Esophagus squamous epithelium (tissue), 5 donors: Measurements from ENCODE around the gene CHKB. TPM values are rescaled to one million over a fixed set of nuclear protein-coding genes. Genes with fewer than 3 reads are reported as not detected.

ENCODE experiments used
- DNase-seq: peaks from one replicate; lab custom pipeline; 2025; lab: John Stamatoyannopoulos, UW
- H3K27ac ChIP-seq, 4 donors: fragments of 200-600 bp; sonication (generic); one replicate each; pipeline ENCODE4 v1.5.1; 2016 to 2019; ENCODE audit warnings: mild to moderate bottlenecking in 1 of 4
- H3K27me3 ChIP-seq, 4 donors: fragments of 200-600 bp; sonication (generic); 1 replicate in 3 of 4; 2 replicates in 1 of 4; pipeline versions ENCODE4 v1.5.1 to v1.6.0; 2017 to 2021; ENCODE audit warnings: antibody characterized with exemption in 1 of 4
- H3K36me3 ChIP-seq, 3 donors: fragments of 200-600 bp; sonication (generic); one replicate each; pipeline ENCODE4 v1.5.1; 2016 to 2019
- H3K4me1 ChIP-seq, 3 donors: fragments of 200-600 bp; sonication (generic); one replicate each; pipeline ENCODE4 v1.5.1; 2017 to 2019
- H3K4me3 ChIP-seq, 4 donors: fragments of 200-600 bp; sonication (generic); 1 replicate in 3 of 4; 2 replicates in 1 of 4; pipeline ENCODE4 v1.5.1; 2016 to 2019; ENCODE audit warnings: mild to moderate bottlenecking in 2 of 4, moderate library complexity in 1 of 4
- H3K9me3 ChIP-seq, 3 donors: fragments of 200-600 bp; sonication (generic); one replicate each; pipeline ENCODE4 v1.5.1; 2016 to 2019
- CTCF ChIP-seq, 6 experiments: fragments of 450-650 bp in 4 of 6; fragments of 200-600 bp in 2 of 6; sonication (generic) in 2 of 6; IDR thresholded peaks; one replicate each; pipeline ENCODE4 v1.5.1; 2016 to 2019; ENCODE audit warnings: antibody characterized with exemption in 6 of 6, mild to moderate bottlenecking in 4 of 6, moderate library complexity in 4 of 6
- POLR2A ChIP-seq, 4 donors: fragments of 450-650 bp; IDR thresholded peaks; one replicate each; pipeline ENCODE4 v1.6.1; 2017; ENCODE audit warnings: antibody characterized with exemption in 4 of 4, mild to moderate bottlenecking in 4 of 4, moderate library complexity in 3 of 4
- WGBS, 2 donors: methylation state at CpG; one replicate each; pipeline ENCODE4 v1.1.5; 2018; 5-methylcytosine and 5-hydroxymethylcytosine counted together
- intact Hi-C: fragments of 100-400 bp; cut with DNase I; formaldehyde crosslinking; loops from one replicate; pipeline ENCODE4 v1.15.0; 2022
- total RNA-seq, 4 donors: library from RNA; depleted of rRNA; stranded (reverse); fragments of >200 nt; gene quantifications; one replicate each; pipeline ENCODE4 v1.1.0, GENCODE V29; 2016
- donor health status: DM: yes; HTN: yes; CAD: no.

The CHKB gene
- total RNA-seq, 4 donors from 2014 or later, result 16.7 to 51.2 (median 35.4) TPM

GRCh38 chr22:50626850-50627641 lies 44.4 kb upstream of the CHKB start:
- peak overlapping the region; percentile 88 to 94 (median 92) for H3K27ac ChIP-seq
- peaks cover 24 to 49% (median 26%) of the 10 kb centered on the region in 3 donors for H3K4me1 ChIP-seq
- no peaks in the 10 kb centered on the region for H3K27me3 ChIP-seq
- intact Hi-C loops, result no loop called here
- H3K4me3 ChIP-seq, result peak overlapping the region; percentile 83 to 95 (median 91)
- WGBS, 2 donors, result 53 to 75% methylated on average over 14 to 21 of the region's 42 CpGs
- TF ChIP-seq POLR2A (IDR thresholded peaks at IDR 0.05) (no peak), CTCF (IDR thresholded peaks at IDR 0.05) (no peak)
- peaks cover 4 to 24% (median 14%) of the 10 kb centered on the region in 3 donors for H3K36me3 ChIP-seq
- DNase-seq, result no peak
- H3K9me3 ChIP-seq, result no peaks in the 10 kb centered on the region

GRCh38 chr22:50626314-50626849 lies 43.7 kb upstream of the CHKB start:
- intact Hi-C loops, result no loop called here
- H3K36me3 ChIP-seq, result peaks cover 4 to 24% (median 14%) of the 10 kb centered on the region in 3 donors
- peaks cover 27 to 56% (median 31%) of the 10 kb centered on the region in 3 donors for H3K4me1 ChIP-seq
- TF ChIP-seq POLR2A (IDR thresholded peaks at IDR 0.05), result no peak
- TF ChIP-seq CTCF (IDR thresholded peaks at IDR 0.05), result no peak
- H3K27me3 ChIP-seq, result peaks cover 0 to 2% (median 0%) of the 10 kb centered on the region in 4 donors
- DNase-seq, result no peak
- WGBS, 2 donors, result 71 to 89% methylated on average over 3 to 4 of the region's 12 CpGs
- H3K27ac ChIP-seq, result no peak overlapping the region
- peak overlapping the region in 1 of 4 donors; percentile 93 for H3K4me3 ChIP-seq
- H3K9me3 ChIP-seq, result no peaks in the 10 kb centered on the region

- Histone ChIP-seq H3K36me3 (peaks cover 4 to 24% (median 14%) of the 10 kb centered on the region in 3 donors), H3K27ac (no peak overlapping the region), H3K27me3 (peaks cover 0 to 8% (median 0%) of the 10 kb centered on the region in 4 donors), H3K9me3 (no peaks in the 10 kb centered on the region), H3K4me3 (no peak overlapping the region), H3K4me1 (peaks cover 32 to 62% (median 37%) of the 10 kb centered on the region in 3 donors)
- 80 to 90% methylated on average over 2 to 6 of the region's 27 CpGs for WGBS, 2 donors
- DNase-seq, result no peak
- TF ChIP-seq POLR2A (IDR thresholded peaks at IDR 0.05), result no peak
- TF ChIP-seq CTCF (IDR thresholded peaks at IDR 0.05), result no peak
- intact Hi-C loops, result no loop called here
Observed at GRCh38 chr22:50625568-50626313, 43.1 kb upstream of the CHKB start.

DNA sequence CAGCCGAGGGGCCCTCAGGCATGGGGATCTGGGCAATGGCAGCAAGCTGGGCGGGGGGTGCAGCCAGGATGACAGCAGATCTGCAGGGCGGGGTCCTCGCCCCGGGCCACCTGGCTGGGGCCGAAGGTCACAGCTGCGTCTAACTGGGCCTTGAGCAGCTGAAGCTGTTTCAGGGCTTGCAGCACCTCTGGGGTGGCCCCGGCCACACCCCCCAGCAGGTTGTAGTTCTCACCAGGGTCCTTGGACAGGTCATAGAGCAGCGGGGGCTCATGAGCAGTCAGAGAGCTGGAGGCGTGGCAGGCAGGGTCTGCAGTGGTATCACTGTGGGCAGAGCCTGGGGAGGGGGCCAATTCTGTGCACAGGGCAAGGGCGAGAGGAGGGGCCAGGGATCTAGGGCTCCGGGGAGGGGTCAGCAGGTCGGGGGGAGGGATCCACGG lies 42.5 kb upstream of the CHKB start:
- no peak for DNase-seq
- Histone ChIP-seq H3K27me3 (peaks cover 0 to 10% (median 0%) of the 10 kb centered on the region in 4 donors), H3K36me3 (peaks cover 4 to 24% (median 14%) of the 10 kb centered on the region in 3 donors), H3K4me1 (peaks cover 35 to 64% (median 41%) of the 10 kb centered on the region in 3 donors), H3K4me3 (no peak overlapping the region), H3K9me3 (no peaks in the 10 kb centered on the region), H3K27ac (no peak overlapping the region)
- intact Hi-C loops, result no loop called here
- WGBS, 2 donors, result 64 to 81% methylated on average over 3 to 4 of the region's 14 CpGs
- no peak for TF ChIP-seq CTCF (IDR thresholded peaks at IDR 0.05)
- no peak for TF ChIP-seq POLR2A (IDR thresholded peaks at IDR 0.05)
